Endothelial cell of umbilical vein (primary cell): ENCODE measurements around the gene VGLL1.

Source experiments
- CTCF ChIP-seq, 2 donors: IDR thresholded peaks; 1 replicate in 1 of 2; 2 replicates in 1 of 2; pipeline ENCODE4 v1.5.1; 2011; ENCODE audit warnings: low read length in 2 of 2, mild to moderate bottlenecking in 2 of 2, moderate library complexity in 2 of 2, control low read depth in 1 of 2, inconsistent platforms in 1 of 2, low read depth in 1 of 2; ENCODE audit not compliant: insufficient read depth in 1 of 2; ENCODE audit errors: extremely low read depth in 1 of 2
- EZH2 ChIP-seq: IDR thresholded peaks from 2 replicates; pipeline ENCODE4 v1.6.1; 2012; ENCODE audit warnings: borderline replicate concordance, low read depth, mild to moderate bottlenecking, moderate library complexity, low read length, inconsistent platforms; ENCODE audit not compliant: severe bottlenecking
- FOS ChIP-seq: IDR thresholded peaks from 2 replicates; pipeline ENCODE4 v1.6.1; 2011; ENCODE audit warnings: mild to moderate bottlenecking, low read length, moderate library complexity, borderline replicate concordance; ENCODE audit not compliant: insufficient read depth
- JUN ChIP-seq: IDR thresholded peaks from 2 replicates; pipeline ENCODE4 v1.6.1; 2011; ENCODE audit warnings: borderline replicate concordance, low read depth; ENCODE audit not compliant: insufficient read length, insufficient read depth
- MYC ChIP-seq: IDR thresholded peaks from one replicate; pipeline ENCODE4 v1.6.1; 2011; ENCODE audit warnings: mild to moderate bottlenecking, low read depth, low read length
- POLR2A ChIP-seq: IDR thresholded peaks from 2 replicates; pipeline ENCODE4 v1.6.1; 2012; ENCODE audit warnings: low read depth, mild to moderate bottlenecking, control low read depth, low read length
- POLR2AphosphoS5 ChIP-seq: IDR thresholded peaks from 2 replicates; pipeline ENCODE4 v1.6.1; 2012; ENCODE audit warnings: low read depth, mild to moderate bottlenecking, control low read depth, low read length, moderate library complexity; ENCODE audit not compliant: insufficient read depth
- TF ChIP-seq, protein P1 (sequence below): IDR thresholded peaks from 2 replicates; pipeline ENCODE4 v1.6.1; 2011; ENCODE audit not compliant: insufficient read depth, insufficient read length

- TF ChIP-seq CTCF (IDR thresholded peaks at IDR 0.05; ENCODE audit: extremely low read depth in 1 of 2, insufficient read depth in 1 of 2, low read depth in 1 of 2, low read length in 2 of 2) (no peak), POLR2A (no peak), EZH2 (no peak), POLR2AphosphoS5 (no peak), FOS (no peak), JUN (no peak), MYC (no peak)
- TF ChIP-seq, protein P1, sequence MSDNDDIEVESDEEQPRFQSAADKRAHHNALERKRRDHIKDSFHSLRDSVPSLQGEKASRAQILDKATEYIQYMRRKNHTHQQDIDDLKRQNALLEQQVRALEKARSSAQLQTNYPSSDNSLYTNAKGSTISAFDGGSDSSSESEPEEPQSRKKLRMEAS: no peak
Observed at GRCh38 chrX:136587532-136587931, 55.5 kb downstream of the VGLL1 start.
